Fibroblast of mammary gland (primary cell): ENCODE data around the gene GLTPD2.

Source experiments
- DNase-seq: peaks from one replicate; pipeline ENCODE4 v3.0.0-alpha.2; 2010; ENCODE audit warnings: low read depth
- H3K4me3 ChIP-seq: 2 replicates; pipeline ENCODE4 v1.5.1; 2011; ENCODE audit warnings: low read depth, mild to moderate bottlenecking, low read length, moderate library complexity; ENCODE audit not compliant: control insufficient read depth
- CTCF ChIP-seq: conservative IDR thresholded peaks from 2 replicates; pipeline ENCODE4 v1.5.1; 2011; ENCODE audit warnings: low read depth, low read length, inconsistent platforms; ENCODE audit not compliant: control insufficient read depth, insufficient read depth

The GLTPD2 gene

GRCh38 chr17:4788807-4789700, at the start of gene GLTPD2:
TSS of gene GLTPD2 (plus strand) at chr17:4788964. CDS start at chr17:4789012, 48 bp downstream.
- no peak for DNase-seq
- H3K4me3 ChIP-seq = peak within 1 kb of the TSS; percentile 60
- no peak for TF ChIP-seq CTCF

- peak within 1 kb of the TSS; percentile 49 for H3K4me3 ChIP-seq
- no peak for TF ChIP-seq CTCF
- DNase-seq = peak; percentile 26
These were observed 49.4 kb upstream of the GLTPD2 start, which contains the start of the genes CXCL16 and ZMYND15 for GRCh38 chr17:4739122-4740024. TSS of gene CXCL16 (minus strand) at chr17:4739928. CDS start at chr17:4739339, 589 bp downstream. TSS of gene ZMYND15 (plus strand) at chr17:4739833. CDS start at chr17:4740549, 716 bp downstream.

GRCh38 chr17:4740025-4740351, 48.8 kb upstream of the GLTPD2 start:
- H3K4me3 ChIP-seq = no peak overlapping the region
- no peak for DNase-seq
- TF ChIP-seq CTCF = no peak

- no peak for DNase-seq
- no peak for TF ChIP-seq CTCF
- H3K4me3 ChIP-seq = no peak overlapping the region
These were observed 48.2 kb upstream of the GLTPD2 start for GRCh38 chr17:4740584-4740983.

- DNase-seq = no peak
- no peak for TF ChIP-seq CTCF
- no peak overlapping the region for H3K4me3 ChIP-seq
These were observed 47.2 kb upstream of the GLTPD2 start for GRCh38 chr17:4741544-4741943.

GRCh38 chr17:4742133-4742532, 46.6 kb upstream of the GLTPD2 start:
- DNase-seq = no peak
- TF ChIP-seq CTCF = no peak
- no peak overlapping the region for H3K4me3 ChIP-seq
